ENCODE data around the gene ZIC4.

Gene ZIC4

DNA sequence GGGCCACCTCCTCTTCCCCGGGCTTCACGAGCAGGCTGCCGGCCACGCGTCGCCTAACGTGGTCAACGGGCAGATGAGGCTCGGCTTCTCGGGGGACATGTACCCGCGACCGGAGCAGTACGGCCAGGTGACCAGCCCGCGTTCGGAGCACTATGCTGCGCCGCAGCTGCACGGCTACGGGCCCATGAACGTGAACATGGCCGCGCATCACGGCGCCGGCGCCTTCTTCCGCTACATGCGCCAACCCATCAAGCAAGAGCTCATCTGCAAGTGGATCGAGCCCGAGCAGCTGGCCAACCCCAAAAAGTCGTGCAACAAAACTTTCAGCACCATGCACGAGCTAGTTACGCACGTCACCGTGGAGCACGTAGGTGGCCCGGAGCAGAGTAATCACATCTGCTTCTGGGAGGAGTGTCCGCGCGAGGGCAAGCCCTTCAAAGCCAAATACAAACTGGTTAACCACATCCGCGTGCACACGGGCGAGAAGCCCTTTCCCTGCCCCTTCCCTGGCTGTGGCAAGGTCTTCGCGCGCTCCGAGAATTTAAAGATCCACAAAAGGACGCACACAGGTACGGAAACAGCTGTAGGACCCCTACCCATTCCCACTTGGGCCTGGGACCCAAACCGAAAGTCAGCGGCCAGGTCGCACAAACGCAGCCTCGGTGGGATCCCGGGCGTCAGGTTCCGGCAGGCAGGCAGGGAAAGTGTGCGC, 4.3 kb upstream of the ZIC4 start:
- TF ChIP-seq, protein P1, sequence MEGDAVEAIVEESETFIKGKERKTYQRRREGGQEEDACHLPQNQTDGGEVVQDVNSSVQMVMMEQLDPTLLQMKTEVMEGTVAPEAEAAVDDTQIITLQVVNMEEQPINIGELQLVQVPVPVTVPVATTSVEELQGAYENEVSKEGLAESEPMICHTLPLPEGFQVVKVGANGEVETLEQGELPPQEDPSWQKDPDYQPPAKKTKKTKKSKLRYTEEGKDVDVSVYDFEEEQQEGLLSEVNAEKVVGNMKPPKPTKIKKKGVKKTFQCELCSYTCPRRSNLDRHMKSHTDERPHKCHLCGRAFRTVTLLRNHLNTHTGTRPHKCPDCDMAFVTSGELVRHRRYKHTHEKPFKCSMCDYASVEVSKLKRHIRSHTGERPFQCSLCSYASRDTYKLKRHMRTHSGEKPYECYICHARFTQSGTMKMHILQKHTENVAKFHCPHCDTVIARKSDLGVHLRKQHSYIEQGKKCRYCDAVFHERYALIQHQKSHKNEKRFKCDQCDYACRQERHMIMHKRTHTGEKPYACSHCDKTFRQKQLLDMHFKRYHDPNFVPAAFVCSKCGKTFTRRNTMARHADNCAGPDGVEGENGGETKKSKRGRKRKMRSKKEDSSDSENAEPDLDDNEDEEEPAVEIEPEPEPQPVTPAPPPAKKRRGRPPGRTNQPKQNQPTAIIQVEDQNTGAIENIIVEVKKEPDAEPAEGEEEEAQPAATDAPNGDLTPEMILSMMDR (IDR thresholded peaks at IDR 0.05; ENCODE audit: insufficient read depth, low read depth, low read length, missing control alignments): no peak
- DNase-seq (ENCODE audit: low read depth): no peak
- no peak overlapping the region for H3K4me3 ChIP-seq (ENCODE audit: low read depth, low read length)

DNA sequence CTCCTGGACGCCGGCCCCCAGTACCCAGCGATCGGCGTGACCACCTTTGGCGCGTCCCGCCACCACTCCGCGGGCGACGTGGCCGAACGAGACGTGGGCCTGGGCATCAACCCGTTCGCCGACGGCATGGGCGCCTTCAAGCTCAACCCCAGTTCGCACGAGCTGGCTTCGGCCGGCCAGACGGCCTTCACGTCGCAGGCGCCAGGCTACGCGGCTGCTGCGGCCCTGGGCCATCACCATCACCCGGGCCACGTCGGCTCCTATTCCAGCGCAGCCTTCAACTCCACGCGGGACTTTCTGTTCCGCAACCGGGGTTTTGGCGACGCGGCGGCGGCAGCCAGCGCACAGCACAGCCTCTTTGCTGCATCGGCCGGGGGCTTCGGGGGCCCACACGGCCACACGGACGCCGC, 3.8 kb upstream of the ZIC4 start:
- H3K4me3 ChIP-seq (ENCODE audit: low read depth, low read length): no peak overlapping the region
- DNase-seq (ENCODE audit: low read depth): no peak
- TF ChIP-seq, protein P1 (IDR thresholded peaks at IDR 0.05; ENCODE audit: insufficient read depth, low read depth, low read length, missing control alignments): no peak

DNA sequence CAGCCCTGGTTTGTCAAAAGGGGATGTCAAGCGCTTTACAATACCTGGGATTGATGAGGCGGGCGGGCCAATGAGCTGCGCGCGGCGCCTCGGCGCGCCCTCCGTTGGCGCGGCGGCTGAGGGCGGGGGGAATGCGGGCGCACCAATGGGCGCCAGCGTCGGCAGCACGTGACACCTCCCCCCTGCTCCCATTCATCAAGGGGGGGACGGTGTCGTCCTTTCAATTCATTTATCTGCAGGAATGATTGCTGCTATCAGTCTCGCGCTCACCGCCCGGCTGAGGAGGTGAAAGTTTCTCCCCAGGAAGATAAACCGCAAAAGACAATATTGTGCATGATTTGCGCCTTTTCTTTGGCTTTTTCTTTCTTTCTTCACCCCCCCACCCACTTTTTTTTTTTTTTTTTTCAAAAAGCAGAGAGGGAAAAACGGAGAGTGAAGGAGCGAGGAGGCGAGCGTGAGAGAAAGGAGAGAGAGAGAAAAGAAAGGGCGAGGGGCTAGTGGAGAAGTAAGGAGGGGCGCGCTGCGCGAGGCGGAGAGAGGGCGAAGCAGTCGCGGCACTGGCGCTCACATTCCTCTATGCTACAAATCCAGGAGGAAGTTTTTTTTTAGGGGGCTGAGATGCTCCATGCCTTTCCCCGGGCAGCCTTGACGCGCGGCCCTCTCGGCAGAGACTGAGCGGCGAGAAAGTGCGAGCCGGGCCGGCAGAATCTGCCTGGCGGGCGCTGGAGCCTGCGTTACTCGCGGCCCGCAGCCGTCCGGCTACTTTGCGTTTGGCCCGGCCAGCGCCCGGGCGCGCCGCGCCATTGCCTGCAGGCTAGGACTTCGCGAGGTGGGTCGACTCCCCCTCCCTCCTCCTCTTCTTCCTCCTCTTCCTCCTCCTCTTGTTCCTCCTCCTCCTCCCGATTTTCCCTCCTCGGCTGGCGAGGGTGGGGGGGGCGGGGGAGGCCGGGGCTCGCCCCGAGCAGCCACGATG, 3.1 kb upstream of the ZIC4 start, which contains the start of gene ZIC1:
TSS of gene ZIC1 (plus strand) at position 223 of the 973 bp plus-strand sequence. CDS start at position 971, 748 bp downstream.
- TF ChIP-seq, protein P1 (IDR thresholded peaks at IDR 0.05; ENCODE audit: insufficient read depth, low read depth, low read length, missing control alignments): no peak
- H3K4me3 ChIP-seq (ENCODE audit: low read depth, low read length): no peak within 1 kb of the TSS
- DNase-seq (ENCODE audit: low read depth): no peak

DNA sequence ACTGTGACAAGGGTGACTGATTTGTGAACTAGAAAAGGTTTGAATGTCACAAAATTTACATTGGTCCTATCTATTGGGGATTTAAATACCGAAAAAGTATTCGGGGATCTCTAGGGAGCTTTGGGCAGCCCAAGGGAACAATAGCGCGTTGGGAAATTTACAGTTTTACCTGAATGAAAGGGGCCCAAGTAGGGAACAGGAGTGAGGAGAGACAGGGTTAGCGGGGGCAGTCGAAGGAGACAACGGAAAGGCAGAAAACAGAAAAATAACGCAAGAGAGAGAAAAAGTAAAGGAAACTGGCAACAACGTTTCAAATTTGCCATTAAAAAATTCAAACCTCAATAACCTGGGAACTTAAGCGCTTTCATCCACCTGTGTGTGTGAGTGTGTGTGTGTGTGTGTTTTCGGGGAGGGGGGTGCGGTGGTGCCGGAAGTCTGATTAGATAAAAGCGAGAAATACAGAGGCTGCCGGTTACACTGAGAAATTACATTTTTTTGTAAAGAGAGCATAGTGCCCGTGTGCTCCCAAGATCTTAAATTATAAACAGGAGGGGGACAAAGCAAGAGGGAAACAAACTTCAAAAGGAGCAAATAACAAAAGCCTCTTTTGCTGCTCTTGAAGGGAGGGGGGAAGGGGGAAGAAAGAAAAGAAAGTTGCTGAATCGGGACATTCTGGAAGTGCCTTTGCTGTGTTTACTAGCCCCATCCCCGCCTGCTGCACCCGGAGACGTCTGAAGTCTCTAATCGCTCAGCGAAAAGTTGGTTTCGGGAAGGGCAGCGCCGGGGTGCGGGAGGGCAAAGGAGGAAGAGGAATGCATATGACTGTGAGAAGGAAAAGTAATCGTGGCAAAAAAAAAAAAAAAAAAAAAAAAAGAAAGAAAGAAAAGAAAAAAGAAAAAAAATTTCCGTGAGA, 2.1 kb upstream of the ZIC4 start:
- TF ChIP-seq, protein P1 (IDR thresholded peaks at IDR 0.05; ENCODE audit: insufficient read depth, low read depth, low read length, missing control alignments): no peak
- no peak overlapping the region for H3K4me3 ChIP-seq (ENCODE audit: low read depth, low read length)

DNA sequence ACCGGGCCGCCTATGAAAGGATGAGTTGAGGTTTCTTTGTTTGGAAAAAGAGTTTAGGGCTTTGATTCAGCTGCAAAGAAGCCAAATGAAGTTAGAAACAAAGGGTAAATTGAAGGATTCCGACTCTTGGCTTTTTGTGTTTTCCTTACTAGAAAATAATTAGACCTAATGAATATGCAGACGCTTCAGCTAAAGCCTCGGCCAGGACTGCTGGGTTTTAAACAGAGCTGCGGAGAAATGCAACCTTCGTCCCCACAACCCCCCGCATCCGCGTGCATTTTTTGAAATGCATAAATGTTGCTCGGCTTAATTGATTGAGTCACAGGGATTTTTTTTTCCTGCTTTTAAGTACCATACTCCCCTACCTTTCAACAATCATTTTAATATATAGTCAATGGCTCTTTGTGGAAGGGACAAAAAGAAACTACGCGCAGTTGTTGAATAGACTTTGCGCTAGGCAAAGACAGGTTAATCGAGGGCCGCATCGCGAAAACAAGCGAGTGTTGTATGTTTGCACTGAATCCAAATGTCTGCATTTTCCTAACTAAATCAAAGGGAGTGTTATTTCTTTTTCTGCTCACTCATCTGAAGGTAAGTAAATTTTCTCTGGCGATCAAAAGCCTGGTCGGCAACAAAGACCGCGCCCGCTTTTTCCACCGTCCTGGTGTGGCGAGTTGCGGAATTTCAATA, 1.3 kb upstream of the ZIC4 start:
- DNase-seq (ENCODE audit: low read depth): no peak
- no peak overlapping the region for H3K4me3 ChIP-seq (ENCODE audit: low read depth, low read length)
- TF ChIP-seq, protein P1 (IDR thresholded peaks at IDR 0.05; ENCODE audit: insufficient read depth, low read depth, low read length, missing control alignments): no peak

More for the DNA sequence above, 2.1 kb upstream of the ZIC4 start:
- DNase-seq (ENCODE audit: low read depth): no peak

DNA sequence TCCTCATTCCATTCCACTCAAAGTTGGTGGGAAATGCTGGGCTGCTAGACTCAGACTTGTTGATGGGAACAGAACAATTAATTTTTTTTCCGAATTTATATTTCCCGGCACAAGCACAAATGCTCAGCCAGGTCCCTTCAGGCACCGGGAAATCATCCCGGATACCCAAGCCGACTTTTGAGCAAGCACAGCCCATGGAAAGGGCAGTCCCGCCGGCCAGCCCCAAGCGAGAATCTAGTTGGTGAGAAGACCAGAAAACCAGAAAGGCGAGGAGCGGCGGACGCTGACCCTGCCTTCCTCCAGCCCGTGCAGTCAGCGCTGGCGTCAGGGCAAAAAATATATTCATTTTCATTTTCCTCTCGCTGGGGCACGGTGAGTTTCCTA, 763 bp upstream of the ZIC4 start:
- H3K4me3 ChIP-seq (ENCODE audit: low read depth, low read length): no peak overlapping the region
- TF ChIP-seq, protein P1 (IDR thresholded peaks at IDR 0.05; ENCODE audit: insufficient read depth, low read depth, low read length, missing control alignments): no peak
- DNase-seq (ENCODE audit: low read depth): no peak

Data from GM12865 (cell line).